Adrenal gland (tissue), 5 donors: Measurements from ENCODE around the gene MED12L.

Experiments used
- POLR2A ChIP-seq, 2 donors: fragments of 450-650 bp; IDR thresholded peaks; one replicate each; pipeline ENCODE4 v1.6.1; 2017; ENCODE audit warnings: antibody characterized with exemption in 2 of 2, mild to moderate bottlenecking in 2 of 2, moderate library complexity in 1 of 2
- TF ChIP-seq, protein P1 (sequence below), 6 experiments: fragments of 450-650 bp in 4 of 6; fragments of 200-600 bp in 2 of 6; sonication (generic) in 1 of 6; IDR thresholded peaks; 1 replicate in 5 of 6; 2 replicates in 1 of 6; pipeline versions ENCODE4 v1.5.1 to v1.8.0; 2016 to 2021; ENCODE audit warnings: antibody characterized with exemption in 6 of 6, mild to moderate bottlenecking in 2 of 6, moderate library complexity in 1 of 6
- donor health status: DM: no; HTN: no; CAD: no.

DNA sequence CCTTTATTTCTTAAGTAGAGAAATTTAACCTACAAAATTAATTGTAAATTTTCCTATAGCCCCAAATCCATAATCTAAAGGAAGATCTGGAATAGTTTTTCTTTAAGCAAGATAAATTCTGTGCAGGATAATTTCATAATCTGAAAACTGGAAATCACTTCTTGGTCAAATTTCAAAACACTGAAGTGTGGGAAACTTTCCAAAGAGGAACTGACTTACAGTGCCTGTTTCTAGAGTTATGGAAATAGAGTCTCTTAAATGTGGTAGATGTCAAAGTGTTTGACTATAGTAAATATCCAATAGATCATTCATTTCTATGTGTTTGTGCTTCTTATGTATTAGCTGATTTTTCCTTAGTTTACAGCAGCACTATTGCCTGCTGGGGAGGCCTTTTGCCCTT, 245.4 kb downstream of the MED12L start:
- TF ChIP-seq, protein P1, sequence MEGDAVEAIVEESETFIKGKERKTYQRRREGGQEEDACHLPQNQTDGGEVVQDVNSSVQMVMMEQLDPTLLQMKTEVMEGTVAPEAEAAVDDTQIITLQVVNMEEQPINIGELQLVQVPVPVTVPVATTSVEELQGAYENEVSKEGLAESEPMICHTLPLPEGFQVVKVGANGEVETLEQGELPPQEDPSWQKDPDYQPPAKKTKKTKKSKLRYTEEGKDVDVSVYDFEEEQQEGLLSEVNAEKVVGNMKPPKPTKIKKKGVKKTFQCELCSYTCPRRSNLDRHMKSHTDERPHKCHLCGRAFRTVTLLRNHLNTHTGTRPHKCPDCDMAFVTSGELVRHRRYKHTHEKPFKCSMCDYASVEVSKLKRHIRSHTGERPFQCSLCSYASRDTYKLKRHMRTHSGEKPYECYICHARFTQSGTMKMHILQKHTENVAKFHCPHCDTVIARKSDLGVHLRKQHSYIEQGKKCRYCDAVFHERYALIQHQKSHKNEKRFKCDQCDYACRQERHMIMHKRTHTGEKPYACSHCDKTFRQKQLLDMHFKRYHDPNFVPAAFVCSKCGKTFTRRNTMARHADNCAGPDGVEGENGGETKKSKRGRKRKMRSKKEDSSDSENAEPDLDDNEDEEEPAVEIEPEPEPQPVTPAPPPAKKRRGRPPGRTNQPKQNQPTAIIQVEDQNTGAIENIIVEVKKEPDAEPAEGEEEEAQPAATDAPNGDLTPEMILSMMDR (IDR thresholded peaks at IDR 0.05) = no peak
- no peak for TF ChIP-seq POLR2A (IDR thresholded peaks at IDR 0.05)
